ENCODE data around the gene ARL2BP.
A peak's percentile ranks its signal among the peaks of the same experiment; 100 is the strongest.

Gene ARL2BP

DNA sequence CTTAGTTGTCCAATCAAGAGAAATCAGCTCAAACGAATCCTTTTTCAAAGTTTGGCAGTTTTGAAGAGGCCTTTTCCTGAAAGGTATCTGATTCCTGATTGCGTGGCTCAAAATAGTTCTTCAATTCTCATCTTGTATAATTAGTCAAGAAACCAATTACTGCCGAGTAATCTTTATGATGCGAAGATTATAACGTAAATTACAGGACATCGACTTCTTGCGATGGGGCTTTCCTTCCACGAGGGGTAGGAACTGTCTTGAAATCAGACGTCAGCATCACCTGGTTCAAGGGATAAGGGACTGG is 644 bp upstream of the ARL2BP start:
- TF ChIP-seq, protein P1, sequence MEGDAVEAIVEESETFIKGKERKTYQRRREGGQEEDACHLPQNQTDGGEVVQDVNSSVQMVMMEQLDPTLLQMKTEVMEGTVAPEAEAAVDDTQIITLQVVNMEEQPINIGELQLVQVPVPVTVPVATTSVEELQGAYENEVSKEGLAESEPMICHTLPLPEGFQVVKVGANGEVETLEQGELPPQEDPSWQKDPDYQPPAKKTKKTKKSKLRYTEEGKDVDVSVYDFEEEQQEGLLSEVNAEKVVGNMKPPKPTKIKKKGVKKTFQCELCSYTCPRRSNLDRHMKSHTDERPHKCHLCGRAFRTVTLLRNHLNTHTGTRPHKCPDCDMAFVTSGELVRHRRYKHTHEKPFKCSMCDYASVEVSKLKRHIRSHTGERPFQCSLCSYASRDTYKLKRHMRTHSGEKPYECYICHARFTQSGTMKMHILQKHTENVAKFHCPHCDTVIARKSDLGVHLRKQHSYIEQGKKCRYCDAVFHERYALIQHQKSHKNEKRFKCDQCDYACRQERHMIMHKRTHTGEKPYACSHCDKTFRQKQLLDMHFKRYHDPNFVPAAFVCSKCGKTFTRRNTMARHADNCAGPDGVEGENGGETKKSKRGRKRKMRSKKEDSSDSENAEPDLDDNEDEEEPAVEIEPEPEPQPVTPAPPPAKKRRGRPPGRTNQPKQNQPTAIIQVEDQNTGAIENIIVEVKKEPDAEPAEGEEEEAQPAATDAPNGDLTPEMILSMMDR (conservative IDR thresholded peaks at IDR 0.05; ENCODE audit: control insufficient read depth, insufficient read depth, low read depth, low read length): no peak
- H3K4me3 ChIP-seq (ENCODE audit: control insufficient read depth, low read depth, low read length): peak overlapping the region; percentile 66
- DNase-seq (ENCODE audit: low read depth): no peak

DNA sequence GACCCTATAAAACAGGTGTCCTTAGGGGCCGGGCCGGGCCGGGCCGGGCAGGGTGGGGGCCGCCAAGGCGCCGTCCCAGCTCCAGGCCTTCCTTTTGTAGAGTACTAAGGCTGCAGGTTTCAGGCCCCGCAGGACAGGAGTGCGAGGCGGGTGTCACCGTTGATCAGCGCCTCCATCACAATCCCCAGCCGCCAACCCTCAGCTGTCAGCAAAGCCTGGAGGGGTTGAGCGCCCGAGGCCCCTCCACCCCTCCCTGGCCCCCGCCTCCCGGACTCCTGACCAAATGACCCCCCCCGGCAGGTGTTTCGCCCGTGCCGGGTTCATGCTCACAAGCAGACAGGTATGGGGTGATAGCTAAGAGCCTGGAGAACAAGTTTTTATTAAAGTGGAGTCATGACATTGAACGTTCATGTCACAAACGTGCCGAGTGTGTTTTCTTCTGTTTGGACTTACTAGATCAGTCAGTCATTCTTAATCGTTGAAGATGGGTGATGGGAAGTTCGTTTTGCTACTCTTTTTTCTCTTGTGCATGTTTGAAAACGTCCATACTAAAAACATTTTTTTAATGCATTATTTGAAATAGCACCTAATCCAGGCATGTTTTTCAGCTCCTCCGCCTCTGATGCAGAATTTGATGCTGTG is 534 bp downstream of the ARL2BP start:
- TF ChIP-seq, protein P1 (conservative IDR thresholded peaks at IDR 0.05; ENCODE audit: control insufficient read depth, insufficient read depth, low read depth, low read length): no peak
- DNase-seq (ENCODE audit: low read depth): peak; percentile 15
- H3K4me3 ChIP-seq (ENCODE audit: control insufficient read depth, low read depth, low read length): peak overlapping the region; percentile 70

DNA sequence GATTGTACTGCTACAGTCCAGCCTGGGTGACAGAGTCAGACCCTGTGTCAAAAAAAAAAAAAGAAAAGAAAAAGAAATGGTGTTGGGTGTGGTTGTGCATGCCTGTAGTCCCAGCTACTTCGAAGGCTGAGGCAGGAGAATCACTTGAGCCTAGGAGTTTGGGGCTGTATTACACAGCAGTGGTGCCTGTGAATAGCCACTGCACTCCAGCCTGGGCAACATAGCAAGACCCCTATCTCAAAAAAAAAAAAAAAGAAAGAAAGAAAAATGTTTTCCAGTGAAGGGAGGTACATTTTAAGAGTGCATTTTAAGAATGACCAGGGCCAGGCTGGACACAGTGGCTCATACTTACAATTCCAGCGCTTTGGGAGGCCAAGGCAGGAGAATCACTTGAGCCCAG is 6.3 kb downstream of the ARL2BP start:
- no peak overlapping the region for H3K4me3 ChIP-seq (ENCODE audit: control insufficient read depth, low read depth, low read length)
- no peak for DNase-seq (ENCODE audit: low read depth)
- TF ChIP-seq, protein P1 (conservative IDR thresholded peaks at IDR 0.05; ENCODE audit: control insufficient read depth, insufficient read depth, low read depth, low read length): no peak

DNA sequence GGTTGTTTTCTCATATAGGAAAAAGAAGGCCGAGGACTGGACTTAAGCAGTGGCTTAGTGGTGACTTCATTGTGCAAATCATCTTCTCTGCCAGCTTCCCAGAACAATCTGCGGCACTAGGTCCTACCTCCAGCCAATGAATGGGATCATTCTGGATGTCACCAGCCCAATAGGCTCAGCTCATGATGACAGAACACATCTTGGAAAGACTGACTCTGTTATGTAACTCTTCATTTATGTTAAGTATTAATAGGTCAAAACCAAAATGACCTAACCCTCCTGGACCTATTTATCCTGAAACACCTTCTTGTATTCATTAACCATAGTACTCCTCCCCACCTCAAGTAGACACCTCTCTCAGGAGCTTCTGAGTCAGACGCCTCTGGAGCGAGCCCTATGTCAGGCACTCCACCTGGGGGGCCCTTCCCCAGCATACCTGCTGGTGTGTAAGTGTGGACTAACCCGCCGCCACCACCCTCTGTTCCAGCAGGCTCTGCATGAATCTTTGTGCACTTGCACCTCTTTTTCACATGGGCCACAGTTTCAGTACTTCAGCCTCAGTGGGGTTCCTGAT is 7.2 kb downstream of the ARL2BP start:
- H3K4me3 ChIP-seq (ENCODE audit: control insufficient read depth, low read depth, low read length): no peak overlapping the region
- TF ChIP-seq, protein P1 (conservative IDR thresholded peaks at IDR 0.05; ENCODE audit: control insufficient read depth, insufficient read depth, low read depth, low read length): no peak
- no peak for DNase-seq (ENCODE audit: low read depth)

DNA sequence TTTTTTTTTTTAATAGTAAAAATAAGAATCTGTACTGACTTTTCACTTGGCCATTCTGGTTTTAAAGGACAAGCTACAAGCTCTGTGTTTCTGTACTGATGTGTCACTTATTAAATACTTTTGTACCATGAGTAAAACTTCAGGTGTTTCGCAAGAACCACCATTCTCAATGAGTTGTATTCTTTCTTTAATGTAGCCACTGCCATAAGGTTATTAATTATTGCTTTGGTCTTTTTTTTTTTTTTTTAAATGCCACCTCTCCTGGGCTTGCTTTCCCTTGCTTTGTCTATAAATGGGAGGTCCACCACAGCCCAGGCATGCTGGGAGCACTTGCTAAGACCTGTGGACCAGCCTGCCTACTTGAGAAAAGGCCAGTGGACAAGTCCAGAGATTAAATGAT is 8.4 kb downstream of the ARL2BP start:
- H3K4me3 ChIP-seq (ENCODE audit: control insufficient read depth, low read depth, low read length): no peak overlapping the region
- peak; percentile 41 for DNase-seq (ENCODE audit: low read depth)
- TF ChIP-seq, protein P1 (conservative IDR thresholded peaks at IDR 0.05; ENCODE audit: control insufficient read depth, insufficient read depth, low read depth, low read length): no peak

DNA sequence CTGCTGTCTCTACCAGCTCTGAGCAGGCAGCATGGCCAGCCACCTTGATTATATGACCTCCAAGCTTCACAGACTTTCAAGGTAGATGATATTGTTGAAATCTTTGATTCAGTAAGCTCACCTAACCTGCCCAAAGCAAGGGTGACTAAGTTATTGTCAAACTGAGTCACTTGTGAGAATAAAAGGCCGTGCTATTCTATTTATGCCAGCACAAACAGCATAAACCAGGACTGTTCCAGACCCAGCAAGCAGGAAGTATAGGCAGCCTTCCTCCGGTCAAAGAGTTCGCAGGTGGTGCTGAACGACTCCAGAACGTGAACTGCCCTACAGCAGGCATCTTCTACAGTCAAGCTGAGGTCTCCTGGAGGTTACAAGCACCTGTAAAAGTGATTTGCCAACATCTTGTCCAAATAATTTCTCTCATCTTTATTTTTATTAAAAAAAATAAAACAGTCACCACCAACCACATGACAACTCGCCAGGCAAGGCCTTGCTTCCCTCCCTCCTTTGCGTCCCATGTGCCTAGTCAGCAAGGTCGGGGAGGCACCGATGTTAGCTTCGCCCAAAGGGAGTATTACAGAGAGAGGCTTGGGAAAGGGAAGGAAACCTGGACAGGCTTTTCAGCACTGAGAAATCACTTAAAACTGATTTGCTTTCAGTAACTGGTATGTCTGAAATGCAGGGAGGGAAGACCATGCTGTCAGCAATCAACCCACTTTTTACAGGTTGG is 10.8 kb downstream of the ARL2BP start:
- TF ChIP-seq, protein P1 (conservative IDR thresholded peaks at IDR 0.05; ENCODE audit: control insufficient read depth, insufficient read depth, low read depth, low read length): no peak
- DNase-seq (ENCODE audit: low read depth): no peak
- H3K4me3 ChIP-seq (ENCODE audit: control insufficient read depth, low read depth, low read length): no peak overlapping the region

All from fibroblast of mammary gland (primary cell).